HG03135 (cell line): ENCODE results near the gene CMIP.

Experiments used
- ATAC-seq: cut with Tn5 transposase; IDR thresholded peaks from one replicate; pipeline ENCODE4 v1.9.1; 2021; ENCODE audit warnings: mild to moderate bottlenecking, moderate library complexity; ENCODE audit not compliant: unreplicated experiment

Gene CMIP

DNA sequence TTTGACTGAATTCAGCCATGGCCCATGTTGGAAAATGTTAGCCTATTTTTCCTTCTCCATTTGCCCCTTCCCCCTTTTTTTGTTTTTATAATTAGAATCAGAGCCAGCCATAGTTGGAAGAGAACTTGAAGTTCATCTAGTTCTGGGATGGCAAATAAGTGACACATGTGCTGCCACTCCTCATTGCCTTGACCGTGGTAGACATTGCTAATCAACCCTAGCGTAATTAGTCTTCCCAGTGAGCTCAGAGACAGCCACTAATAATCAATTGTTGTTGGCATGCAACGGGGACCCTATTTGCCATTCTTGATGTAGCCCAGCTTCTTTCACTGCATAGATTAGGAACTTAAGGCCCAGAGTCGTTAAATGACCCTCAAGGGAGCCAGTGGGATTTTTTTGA is 16.6 kb downstream of the CMIP start:
- ATAC-seq: no peak

DNA sequence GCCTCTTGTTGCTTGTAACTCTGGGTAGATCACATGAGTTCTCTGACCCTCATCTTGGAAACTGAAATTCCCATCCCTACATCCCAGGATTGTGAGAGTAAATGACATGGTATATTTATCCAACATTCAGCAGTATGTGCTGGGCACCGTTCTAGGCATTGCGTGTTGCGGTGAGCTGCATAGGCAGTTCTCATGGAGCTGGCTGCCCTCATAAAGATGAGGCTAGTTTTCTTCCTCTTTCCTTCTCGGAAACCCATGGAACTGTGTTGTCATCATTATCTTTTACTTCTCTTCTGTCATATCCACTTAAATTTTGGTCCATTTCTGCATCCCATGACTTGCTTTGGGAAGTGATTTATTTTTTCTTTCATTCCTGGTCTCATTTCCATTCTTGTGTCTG is 17.2 kb downstream of the CMIP start:
- no peak for ATAC-seq

DNA sequence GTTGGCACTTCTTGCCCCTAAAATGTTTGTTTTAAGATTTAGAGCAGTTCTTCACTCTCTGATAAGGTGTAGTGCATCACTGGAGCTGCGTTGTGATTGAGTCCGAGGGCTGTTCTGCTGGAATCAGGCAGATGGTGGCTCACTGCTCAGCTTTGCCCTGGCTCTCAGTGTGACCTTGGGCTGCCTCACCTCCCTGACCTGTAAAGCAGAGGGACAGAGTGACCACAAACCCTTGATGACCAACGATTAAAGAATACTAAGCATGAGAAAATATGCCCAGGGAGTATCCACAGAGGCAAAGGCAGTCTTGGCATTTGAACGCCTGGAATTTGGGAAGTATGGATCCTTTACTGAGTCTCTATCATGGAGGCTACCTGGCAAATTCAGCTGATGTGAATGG is 18.1 kb downstream of the CMIP start:
- ATAC-seq: no peak

DNA sequence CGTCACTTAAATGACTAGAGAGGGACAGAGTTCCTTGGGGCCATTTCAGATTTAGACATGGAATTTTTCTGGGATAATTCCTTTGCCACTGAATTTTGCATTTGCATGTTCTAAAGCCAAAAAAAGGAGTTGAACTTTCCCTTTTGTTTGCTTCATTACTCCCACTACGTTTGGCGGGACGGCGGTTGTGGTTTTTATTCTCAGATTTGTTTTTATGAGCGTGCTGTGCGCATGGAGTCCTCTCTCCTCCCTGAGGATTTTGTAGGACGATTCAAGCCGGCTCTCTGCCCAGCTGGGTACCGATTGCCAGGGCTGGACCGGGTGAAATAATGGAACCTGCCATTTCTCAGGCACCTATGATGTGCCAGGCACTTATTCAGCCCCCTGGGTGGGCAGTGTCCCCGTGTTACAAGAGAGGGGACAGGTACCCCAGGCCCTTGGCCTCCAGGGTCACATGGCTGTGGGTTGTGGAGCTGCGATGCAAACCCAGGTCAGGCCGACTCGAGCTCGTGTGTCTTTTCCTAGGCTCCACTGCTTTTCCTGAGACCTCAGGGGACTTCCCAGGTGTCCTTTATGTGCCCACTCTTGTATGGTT is 18.8 kb downstream of the CMIP start:
- ATAC-seq: no peak

DNA sequence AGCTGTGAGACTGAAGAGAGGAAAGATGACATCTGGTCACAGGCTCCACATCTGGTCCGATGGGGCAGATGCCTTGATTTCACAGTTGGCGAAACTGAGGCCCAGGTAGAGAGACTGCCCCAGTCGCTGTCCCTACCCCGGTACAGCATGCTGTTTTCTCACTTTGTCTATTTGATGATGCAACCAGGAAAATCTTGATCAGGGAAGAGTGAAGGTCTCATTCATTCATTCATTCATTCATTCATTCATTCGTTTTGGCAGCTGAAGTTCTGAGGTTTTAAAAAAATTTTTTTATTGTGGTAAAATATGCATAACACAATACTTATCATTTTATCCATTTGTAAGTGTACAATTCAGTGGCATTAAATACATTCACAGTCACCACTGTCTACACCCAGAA is 19.7 kb downstream of the CMIP start:
- no peak for ATAC-seq

DNA sequence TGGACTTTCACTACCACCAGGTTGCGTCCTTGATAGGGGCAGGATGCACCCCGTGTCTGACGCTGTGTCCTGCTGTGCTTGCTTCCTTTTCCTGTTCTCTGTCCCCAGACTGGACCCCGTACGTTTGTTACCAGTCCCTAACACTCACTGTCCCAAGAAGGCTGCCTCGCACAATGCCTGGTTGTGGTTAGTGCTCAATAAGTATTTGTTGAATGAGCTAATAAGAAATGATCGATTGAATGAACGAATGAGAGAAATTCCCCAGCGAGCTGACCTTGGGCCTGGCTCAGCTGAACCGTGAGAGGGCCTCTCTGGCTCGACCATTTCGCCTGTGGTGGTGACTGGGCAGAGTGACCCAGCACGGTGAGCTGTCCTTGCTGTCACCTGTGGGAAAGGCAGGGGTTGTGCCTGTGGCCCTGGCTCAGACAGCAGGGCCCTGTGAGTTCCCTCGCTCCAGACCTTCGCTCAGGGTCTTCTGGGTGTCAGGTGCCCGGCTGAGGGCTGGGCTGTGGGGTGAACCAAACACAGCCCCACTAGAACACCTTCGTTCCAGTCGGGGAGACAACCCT is 20.9 kb downstream of the CMIP start:
- no peak for ATAC-seq

DNA sequence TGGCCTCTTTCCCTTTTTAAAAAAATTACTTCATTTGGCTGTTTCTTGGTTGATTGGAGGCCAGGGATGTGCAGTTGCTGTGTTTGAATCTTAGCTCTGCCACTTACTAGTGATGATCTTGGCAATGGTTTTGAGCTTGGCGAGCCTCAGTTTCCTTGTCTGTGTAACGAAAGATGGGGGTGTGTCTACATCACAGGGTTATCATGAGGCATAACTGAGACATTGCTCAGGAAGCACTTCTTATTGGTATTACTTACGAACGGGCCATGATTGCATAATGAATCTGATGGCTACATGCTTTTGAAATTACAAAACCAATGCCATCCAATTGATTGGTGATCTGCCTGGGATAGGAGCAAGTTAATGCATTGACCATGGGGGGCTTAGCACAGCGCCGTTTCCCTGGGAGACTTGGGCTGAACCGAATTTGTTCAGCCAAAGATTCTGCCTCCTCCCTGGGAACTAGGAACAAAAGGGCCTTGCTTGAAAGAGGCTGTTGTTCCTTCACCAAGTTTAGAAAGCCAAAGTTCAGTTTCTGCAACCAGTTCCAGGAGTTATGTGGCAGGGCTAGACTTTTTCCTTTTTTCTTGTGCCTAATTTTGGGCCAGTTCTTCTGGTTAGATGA is 21.9 kb downstream of the CMIP start:
- ATAC-seq: no peak

DNA sequence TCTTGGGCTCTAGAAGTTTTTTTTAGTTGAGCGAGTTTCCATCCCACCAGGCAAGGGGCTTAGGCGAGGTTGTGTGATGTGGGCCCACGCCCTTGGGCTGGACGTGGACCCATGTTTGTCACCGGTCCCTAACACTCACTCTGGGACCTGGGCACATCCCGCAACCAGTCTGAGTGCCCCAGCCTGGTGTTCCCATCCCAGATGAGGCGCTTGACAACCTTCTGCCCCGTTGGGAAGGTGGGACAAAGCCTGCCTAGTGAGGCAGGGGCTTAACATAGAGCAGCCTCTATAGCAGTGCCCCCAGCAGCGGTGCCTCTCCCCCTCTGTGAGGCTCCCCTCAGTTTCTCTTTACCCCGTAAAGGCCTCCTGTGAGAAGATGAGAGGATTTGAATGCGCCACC is 22.5 kb downstream of the CMIP start:
- ATAC-seq: no peak

DNA sequence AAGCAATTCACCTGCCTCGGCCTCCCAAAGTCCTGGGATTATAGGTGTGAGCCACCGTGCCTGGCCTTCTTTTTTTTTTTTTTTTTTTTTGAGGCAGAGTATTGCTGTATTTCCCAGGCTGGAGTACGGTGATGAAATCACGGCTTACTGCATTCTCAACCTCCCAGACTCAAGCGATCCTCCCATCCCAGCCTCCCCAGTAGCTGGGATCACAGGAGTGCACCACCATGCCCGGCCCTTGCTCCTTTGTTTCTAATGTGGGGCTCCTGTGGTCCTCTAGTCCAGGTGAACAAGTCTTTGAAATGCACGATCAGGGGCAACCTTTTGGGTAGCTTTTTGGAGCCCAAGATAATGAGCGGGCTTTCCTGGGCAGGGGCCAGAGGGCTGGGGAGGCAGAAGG is 23.2 kb downstream of the CMIP start:
- no peak for ATAC-seq

DNA sequence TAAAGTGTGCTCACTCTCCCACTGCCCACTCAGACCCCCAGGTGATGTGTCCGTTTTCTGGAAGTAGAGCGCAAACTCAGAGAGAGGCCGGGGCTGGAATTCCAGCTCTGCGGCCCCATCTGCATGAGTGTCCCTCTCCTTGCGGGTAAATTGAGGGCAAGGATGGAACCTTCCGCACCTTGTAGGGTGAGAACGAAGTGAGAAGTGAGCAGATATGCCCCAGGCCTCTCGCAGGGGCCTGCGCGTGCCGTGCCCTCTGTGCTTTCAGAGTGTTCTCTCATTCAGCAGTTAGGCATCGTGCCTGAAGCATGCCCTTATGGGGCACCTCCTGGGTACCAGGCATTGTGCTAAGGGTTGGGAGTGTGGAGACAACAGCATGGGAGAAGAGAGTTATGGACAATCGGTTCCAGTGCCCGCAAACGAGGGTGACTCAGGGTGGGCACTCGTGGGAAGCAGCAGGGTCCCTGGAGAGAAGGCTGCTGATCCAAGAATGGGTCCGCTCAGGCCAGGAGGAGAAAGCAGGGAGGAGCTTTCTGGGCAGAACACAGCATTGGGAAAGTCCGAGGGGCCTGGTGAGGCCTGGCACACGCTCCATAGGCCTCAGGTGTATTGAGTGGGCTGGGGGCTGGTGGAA is 23.8 kb downstream of the CMIP start:
- no peak for ATAC-seq

DNA sequence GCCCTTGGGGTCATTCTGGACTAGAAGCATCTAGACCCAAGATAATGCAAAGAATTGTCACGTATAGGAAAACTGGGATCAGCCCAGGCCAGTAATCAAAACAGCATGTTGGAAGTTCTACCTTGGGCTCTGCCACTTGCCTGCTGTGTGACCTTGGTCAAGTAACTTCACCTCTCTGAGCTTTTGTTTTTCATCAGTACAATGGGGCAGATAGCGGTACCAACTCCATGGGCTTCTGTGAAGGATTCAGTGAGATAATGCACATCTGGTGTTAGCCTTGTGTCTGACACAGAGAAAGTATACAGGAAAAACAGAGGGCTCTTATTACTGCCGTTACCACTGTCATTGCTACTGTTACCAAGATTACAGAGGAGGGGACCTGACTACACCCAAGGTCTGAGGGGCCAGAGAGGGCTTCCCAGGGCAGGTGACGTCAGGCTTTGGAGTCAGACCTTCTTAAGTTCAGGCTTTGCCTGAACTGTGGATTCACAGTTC is 24.6 kb downstream of the CMIP start:
- no peak for ATAC-seq

DNA sequence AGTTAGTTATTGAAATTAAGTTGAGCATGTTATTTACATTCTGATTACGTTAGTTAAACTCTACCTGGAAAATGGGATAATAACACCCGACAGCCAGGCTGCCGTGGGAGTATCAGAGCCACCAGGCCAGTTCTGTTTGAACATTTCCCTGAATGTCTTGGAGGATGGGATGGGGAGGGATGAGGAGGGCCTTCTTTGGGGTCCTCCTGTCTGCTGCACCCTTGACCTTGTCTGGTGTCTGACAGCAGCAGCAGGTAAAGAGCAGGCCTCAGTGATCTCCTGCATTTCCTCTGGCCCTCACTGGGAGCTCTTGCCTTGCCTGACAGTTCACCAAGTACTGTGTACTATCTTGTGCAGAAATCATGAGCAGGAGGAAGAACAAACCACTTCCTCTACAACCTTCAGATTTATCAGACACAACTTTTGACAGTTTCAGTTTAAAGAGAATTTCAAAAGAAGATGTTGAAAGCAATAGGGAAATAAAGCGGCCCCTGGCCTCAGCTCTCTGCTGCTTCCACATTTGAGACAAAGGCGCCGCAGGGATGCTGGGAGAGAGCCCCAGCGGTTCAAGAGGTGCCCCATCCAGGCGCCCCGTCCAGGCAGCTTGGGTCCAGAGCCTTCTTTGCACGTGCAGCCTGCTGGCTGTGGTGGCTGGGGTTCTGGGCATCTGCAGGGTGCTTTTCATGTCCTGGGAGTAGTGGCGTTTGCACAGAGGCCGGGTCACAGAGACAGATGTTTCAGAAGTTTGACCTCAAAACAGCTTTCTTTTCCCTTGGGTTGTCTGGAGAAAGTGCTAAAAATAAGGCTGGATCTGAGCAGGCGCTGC is 25.3 kb downstream of the CMIP start:
- peak; percentile 68 for ATAC-seq

DNA sequence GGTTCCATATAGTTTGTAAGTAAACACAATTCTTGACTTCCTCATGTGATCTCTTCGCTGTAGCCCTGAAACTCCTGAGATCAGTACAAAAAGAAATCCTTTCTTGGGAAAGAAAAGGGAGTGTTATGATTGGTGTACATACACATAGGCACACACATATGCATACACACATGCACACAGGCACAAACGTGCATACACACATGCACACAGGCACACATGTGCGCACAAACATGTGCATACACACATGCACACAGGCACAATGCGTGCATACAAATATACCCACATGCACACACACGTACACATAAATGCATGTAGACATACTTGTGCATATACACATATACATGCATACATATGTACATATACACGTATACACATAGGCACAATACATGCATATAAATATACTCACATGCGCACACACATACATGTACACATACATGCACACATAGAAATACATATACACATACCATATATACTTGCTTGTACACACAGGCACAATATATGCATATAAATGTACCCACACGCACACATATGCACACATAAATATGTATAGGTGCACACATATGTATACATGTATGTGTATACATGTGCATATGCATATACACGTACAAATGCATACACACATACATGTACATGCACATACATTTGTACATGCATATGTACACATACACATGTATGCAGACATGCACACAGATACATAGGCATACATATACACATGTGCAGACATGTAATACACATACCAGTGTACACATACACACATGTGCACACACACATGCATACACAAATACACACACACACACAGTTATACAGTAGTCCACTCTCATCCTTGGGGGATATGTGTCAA is 26.4 kb downstream of the CMIP start:
- no peak for ATAC-seq

DNA sequence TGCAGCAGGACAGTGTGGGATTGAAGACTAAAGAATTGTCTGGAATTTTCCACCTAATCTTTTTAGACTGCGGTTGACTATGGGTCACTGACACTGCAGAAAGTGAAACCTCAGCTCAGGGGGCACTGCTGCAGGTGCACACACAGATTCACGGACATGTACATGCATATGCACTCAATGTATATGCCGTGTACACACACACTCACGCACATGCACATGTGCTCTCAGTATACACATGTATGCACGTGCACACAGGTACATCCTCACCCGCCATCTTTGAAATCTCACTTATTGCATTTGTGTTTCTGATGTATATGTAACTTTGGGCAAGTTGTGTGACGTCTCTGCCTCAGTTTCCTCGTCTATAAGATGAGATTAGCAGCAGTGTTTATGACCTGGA is 27.3 kb downstream of the CMIP start:
- no peak for ATAC-seq

DNA sequence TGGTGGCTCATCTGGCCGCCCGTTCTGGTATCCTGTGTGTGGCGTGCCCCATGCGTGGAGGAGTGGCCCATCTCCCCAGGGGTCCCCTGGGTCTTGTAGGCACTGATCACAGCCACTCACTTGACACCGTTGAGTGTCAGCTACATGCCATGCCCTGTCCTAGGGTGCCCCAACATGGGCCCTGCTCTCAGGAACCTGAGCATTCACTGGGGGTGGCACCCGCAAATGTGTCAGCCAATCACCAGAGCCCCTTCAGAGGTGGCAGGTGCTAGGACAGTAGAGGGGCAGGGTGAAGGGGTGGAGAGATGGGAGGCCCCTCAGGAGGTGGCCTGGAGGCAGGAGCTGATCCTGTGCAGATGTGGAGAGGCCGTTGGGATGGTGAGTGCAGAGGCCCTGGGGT is 27.8 kb downstream of the CMIP start:
- no peak for ATAC-seq

DNA sequence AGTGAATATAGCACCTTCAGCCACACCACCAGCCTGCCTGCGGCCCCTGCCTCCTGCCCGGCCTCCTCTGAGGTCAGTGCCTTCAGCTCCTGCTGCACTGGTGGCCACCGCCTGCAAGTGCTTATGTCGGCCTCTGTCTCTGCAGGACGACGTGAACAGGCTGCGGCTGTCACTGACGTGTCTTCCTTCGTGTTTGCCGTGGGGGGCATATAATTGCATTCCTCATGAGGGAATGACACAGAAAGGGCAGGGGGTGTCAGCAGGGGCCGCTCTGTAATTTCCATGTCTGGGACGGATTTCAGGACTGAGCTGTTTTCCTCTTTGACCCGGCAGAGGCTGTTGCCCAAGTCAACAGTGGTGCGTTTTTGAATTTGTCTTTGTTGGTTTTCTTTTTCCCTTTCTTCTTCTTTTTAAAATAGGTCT is 28.5 kb downstream of the CMIP start:
- no peak for ATAC-seq

DNA sequence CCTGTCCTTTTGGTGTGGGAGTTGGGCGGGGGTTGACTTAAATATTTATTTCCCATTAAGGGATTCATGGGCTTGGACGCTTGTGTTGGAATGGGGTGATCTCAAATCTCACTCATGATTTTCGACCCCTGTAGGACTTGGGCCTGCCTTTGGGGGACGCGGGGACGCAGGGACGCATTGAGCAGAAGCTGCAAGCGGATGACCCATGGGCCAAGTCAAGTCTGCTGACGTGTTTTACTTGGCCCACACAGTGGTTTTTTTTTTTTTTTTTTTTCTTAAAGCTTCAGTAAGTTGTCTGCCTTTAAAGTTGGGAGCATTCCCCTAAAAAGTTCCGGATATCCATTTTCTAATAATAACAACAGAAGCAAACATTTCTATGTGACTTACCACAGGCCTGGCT is 28.9 kb downstream of the CMIP start:
- ATAC-seq: no peak

DNA sequence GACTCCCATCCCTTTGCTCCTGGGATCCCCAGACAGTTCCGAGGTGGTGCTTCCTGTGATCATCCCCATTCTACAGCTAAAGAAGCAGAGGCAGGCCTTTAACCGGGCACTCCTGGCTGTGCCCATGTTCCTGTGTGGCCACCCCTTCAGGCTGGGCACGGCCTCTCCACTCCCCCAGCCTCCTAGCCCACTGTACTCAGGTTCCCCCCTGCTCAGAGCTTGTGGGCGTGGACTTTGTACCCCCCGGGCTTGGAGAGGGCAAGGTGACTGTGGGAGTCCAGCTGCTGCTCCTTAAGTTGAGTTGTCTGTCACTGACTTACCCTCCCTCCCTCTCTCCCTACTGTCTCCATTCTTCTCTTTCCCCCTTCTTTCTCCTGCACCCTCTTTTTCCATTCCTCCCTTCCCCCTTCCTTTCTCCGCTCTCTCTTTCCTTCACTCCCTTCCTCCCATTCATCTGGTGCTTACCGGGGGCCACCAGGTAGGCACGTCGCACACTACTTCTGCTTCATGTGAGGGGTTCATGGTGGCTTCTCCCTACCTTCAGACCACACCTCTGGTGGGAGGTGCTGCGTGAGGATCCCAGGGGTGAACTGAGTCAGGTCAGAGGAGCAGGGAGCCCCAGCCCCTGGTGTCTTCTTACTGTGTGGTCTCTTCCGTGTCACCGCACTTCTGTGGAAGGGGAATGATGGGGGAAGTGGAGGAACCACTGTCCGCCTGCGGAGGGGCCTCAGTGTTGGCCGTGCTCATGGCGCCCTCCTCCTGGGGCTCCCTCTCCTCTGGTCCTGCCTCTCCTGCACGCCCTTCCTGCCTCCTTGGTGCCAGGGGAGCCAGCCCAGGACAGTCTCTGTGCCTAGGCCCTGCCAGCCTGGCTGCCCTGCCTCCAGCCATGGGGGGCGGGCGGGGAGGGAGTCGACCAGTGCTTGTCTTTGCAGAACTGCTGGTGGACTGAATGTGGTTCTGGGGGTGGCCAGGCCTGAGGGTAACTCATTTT is 29.7 kb downstream of the CMIP start:
- ATAC-seq: no peak
